CD4-positive, alpha-beta T cell treated with Interleukin-17A for 1 hour (primary cell): ENCODE data around the gene RCVRN.

ENCODE experiments used
- DNase-seq: peaks from one replicate; pipeline ENCODE4 v3.0.0-alpha.2; 2020

RCVRN gene

GRCh38 chr17:9905078-9905415, at the start of gene RCVRN:
Gene RCVRN, minus strand, starts transcription at chr17:9905271. Its CDS starts 91 bp downstream, at chr17:9905180.
- no peak for DNase-seq

- no peak for DNase-seq
Measured at GRCh38 chr17:9953492-9953891, 48.4 kb upstream of the RCVRN start.

- no peak for DNase-seq
Measured at GRCh38 chr17:9951803-9952202, 46.7 kb upstream of the RCVRN start.

DNA sequence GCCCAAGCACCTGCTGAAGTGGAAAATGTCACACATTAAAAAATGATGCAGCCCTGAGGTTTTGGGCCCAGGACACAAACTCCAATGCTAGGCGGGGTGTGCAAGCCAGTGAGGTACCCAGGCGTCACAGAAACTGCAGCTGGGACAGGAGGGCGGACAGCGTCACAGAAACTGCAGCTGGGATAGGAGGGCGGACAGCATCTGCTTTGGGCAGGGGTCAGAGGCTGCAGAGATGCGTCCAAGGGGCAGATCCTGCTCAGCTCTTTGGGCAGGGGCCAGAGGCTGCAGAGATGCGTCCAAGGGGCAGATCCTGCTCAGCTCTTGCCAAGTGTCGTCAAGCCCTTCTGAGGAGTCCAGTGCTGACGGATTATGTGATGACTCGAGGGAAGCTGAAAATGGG, 43.9 kb upstream of the RCVRN start:
- DNase-seq = no peak

- no peak for DNase-seq
Measured at GRCh38 chr17:9944704-9945103, 39.6 kb upstream of the RCVRN start.

GRCh38 chr17:9943343-9943742, 38.3 kb upstream of the RCVRN start:
- no peak for DNase-seq

GRCh38 chr17:9942885-9943284, 37.8 kb upstream of the RCVRN start:
- DNase-seq = no peak

- DNase-seq = no peak
Measured at GRCh38 chr17:9941305-9941704, 36.2 kb upstream of the RCVRN start.

GRCh38 chr17:9940841-9941240, 35.8 kb upstream of the RCVRN start:
- DNase-seq = no peak

- DNase-seq = no peak
Measured at GRCh38 chr17:9938764-9939163, 33.7 kb upstream of the RCVRN start.

DNA sequence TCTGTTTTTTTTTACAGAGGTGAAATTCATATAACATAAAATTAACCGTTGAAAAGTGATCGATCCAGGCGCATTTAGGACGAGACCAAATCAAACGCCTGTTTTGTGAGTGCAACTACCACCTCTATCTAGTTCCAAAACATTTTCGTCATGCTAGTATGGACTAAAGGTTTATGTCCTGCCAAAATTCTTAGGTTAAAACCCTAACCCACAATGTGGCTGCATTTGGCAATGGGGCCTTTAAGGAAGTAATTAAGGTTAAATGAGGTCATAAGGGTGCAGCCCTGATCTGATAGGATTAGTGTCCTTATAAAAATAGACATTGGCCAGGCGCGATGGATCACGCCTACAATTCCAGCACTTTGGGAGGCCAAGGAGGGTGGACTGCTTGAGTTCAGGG, 32.8 kb upstream of the RCVRN start:
- no peak for DNase-seq

DNA sequence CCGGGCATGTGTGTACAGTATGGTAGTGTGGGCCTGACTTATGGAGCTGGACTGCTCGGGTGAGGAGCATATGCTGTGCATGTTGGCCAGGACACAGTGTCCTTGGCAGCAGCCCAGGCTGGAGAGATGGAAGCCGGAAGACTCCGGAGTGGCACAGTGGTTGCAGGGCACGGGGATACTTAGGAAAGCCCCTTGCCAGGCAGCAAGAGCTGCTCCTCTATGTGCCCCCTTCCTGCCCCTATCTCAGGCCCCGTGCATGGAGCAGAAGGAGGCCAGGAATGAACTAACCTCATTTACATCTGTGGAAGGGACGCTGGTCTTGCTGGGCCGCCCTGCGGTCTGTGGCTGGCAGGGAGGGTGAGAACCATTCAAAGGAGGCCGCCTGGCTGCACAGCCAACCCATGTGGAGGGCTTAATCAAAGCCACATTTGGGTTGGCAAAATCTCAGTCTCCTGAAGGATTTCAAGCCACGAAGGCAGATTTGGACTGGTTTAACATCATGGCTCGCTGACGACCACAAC, 32.2 kb upstream of the RCVRN start:
- DNase-seq = no peak

GRCh38 chr17:9936095-9936494, 31.0 kb upstream of the RCVRN start:
- no peak for DNase-seq

DNA sequence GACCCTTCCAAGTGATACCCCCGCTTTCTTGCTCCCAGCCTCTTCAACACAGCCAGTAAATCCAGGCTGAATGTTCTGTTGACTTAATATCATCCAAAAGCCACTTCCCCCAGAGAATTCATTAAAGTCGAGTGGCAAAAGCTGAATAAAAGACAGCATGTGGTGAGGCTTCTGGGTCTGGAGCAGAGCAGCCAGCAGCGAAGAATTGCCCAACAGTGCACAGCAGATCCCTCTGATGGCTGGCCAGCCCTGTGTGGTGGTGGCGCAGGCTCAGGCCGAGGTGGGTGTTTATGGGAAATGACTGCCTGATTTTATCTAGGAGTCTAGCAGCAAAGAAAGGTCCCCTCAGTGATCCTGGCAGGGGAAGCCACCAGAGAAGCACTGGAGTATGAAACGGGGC, 30.3 kb upstream of the RCVRN start:
- no peak for DNase-seq

DNA sequence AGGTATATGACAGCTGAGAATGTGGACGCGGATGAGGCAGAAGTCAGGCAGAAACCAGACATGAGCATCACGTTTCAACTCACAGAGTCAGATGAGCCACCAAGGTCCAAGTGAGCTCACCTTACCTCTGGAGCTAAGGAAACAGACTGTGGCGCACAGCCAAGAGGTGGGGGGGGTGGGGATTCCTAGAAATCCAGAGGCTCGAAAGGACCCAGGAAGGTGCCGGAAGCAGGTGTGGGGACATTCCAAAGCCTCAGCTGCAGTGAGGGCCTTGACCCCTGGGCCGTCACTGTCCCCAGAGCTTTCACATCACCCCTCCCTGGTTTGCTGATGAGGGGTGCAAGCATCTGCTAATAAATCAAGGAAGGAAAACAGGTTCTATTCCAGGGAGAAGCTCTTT, 29.3 kb upstream of the RCVRN start:
- DNase-seq = no peak

DNA sequence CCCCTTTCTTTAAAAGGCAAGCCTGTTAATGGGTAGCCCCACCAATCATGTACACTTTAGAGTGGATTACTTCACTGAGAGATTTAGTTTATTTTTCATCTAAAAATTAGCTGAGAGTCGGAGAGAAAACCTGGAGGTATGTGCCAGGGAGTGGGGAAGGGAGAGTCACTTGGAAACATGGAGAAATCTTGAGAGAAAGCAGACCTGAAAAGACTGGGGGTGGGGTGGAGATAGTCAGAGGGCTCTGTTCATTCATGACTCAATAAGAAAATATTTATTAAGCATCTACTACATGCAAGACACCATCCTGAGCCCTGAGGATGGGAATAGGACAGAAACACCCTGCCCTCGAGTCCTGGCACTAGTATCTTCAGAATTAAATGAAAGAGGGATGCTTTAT, 27.4 kb upstream of the RCVRN start:
- no peak for DNase-seq

DNA sequence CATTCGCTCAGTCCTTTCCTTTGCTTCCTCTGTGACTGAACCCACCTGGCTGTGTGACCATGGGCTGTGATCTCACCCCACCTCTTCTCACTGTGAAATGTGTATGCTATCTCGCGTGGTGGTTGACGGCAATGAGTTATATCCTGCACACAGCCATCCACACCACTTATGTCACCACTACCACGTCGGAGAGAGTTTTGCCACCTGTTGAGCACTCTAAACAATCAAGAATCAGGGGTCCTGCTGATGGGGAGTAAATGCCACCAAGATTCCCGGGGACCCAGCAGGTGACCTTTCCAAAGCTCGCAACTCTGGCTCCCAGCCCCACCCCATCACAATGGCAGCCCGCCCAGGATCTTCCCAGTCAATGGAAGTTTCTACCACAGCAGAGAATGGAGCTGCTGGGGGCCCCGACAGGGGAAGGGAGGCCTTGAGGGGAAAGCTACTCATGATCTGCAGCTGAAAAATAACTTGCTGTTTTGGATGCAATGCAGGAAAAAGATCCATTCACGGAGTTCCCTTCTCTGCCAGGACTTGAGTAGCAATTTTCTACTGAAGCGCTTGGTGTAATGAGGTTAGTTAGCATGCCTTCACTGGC, 26.2 kb upstream of the RCVRN start:
- DNase-seq = no peak

DNA sequence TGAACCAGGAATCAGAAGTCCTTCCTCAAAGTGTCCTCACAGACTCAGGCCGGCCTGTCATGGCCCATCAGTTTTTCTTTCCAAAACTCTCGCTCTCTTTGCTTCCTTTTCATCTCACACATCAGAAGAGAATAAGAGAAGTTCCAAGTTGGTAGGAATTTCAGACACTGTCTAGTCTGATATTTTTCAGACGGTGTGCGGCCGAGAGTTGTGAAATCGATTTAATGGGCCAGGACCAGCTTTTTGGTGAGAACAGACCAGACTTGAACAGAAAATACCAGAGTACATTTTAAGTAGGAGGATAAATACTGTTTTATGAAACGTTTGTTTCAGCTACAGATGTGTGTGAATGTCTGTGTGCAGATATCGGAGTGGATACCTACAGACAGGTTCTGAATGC, 24.8 kb upstream of the RCVRN start:
- DNase-seq = no peak

DNA sequence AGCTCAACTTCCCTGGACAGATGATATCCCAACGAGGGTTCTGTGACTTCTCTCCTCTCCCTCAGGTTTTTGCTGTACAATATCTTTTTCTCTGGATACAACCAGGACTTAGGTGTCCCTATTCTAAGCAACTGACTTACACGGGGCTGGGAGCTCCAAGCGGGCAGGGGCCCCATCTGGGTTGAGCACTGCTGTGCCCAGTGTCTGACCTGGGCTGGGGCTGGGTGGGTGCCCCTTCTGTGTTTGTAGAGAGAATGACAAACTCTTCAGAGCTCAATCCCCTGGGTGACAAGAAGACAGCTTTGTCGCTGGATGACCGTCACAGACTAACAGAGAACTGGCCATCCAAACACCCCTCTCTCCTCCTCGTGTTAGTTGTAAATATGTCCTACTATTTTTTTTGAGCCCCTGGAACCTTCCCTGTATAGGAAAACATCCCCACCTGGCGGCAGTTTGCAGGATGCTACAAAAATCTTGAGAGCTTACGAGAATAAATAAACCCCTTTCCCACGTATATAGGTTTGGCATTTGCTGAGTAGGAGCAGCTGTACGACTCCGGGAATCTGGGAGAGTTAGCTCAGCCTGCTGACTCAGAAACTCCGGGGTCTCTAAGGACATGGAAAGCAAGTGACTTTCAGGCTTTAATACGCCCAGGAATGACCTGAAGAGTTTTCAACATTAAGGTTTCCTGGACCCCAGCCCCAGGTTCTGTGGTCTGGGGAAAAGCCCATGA, 23.7 kb upstream of the RCVRN start:
- DNase-seq = no peak

- no peak for DNase-seq
Measured at GRCh38 chr17:9926150-9926804, 21.2 kb upstream of the RCVRN start.

DNA sequence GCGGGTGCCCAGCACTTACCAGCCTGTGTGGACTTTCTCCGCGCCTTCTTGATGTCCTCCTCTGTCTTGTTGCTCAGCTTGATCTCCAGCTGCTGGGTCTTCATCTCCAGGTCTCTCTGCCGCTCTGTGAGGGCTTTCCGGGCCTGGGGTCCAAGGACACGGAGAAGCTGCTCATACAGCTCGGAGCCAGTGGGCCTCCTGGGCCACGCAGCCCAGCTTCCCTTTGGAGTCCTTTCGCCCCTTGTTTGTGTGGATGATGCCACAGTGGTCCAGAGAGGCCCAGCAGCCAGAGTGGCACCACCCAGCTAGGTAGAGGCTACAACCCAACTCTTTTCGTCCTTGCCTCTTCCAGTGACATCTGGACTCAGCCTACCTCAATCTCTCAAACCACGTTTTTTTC, 20.4 kb upstream of the RCVRN start:
- DNase-seq = no peak

DNA sequence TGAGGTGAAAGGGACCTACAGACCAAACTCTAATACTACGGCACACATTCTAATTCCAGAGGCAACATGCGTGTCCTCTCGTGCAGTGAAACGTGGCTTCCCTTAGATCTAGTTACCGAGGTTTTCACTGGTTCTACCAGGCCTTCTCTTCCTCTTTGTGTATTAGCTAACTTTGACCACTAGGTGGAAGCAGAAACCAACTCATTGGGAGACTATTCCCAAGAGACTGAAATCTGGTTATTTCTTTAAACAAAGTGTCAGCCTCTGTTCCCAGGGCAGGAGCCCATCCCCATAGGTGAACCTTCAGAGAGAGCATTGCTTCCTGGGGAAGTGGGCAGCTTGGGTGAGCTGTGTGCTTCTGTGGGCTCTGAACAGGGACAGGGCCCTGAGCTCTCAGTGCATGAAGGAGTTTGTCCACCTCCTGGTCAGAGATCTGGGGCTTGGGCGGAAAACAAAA, 19.7 kb upstream of the RCVRN start:
- peak; percentile 56 for DNase-seq

DNA sequence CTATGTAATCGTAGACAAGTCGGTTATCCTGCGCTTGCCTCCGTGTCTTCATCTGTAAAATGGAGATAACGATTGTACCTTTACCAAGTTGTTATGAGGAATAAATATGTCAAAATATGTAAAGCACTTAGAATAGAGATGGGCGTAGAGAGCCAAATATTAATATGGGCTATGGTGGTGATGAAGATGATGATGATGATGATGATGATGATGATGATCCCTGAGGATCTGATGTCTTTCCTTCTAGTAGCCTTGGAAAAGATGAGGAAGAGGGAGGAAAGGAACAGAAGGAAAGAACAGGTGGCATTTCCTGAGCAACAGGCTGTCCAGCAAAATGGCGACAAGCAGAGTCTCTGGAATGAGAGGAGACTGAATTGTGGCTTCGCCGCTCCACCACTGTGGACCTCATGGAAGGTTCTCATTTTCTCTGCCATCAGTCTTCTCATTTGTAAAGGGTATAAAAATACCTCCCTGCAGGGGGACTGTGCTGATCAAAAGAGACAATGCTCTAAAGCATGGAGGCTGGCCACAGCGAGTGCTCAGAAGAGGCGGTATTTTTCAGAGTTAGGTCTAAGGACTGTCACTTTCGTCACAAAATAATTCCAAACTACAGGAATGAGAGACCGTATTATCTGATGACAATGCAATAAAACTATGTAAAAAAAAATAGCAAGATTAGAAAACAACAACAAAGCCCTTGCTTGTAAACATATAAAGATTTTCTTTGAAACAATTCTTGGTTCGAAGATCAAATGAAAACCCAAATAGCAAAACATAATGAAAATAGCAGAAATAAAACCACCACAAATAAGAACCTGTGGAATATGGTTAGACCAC, 17.2 kb upstream of the RCVRN start:
- DNase-seq = no peak
